CD4-positive, CD25-positive, alpha-beta regulatory T cell (primary cell): ENCODE results near the gene IFI27. TPM values are rescaled to one million over a fixed set of nuclear protein-coding genes. Genes with fewer than 3 reads are reported as not detected.

Source experiments
- polyA plus RNA-seq, 4 donors: library from polyadenylated mRNA; unstranded; fragments of 300-500 nt; fragmentation: Illumina TruSeq; gene quantifications; one replicate each; pipeline ENCODE4 v1.2.3, GENCODE V29; 2021
- total RNA-seq: library from RNA; stranded (reverse); gene quantifications from one replicate; pipeline ENCODE4 v1.2.3, GENCODE V29; 2022

Gene IFI27
- total and polyA plus RNA-seq, 5 donors from 2014 or later, result 0.71 to 13.1 (median 2.7) TPM

Other genes starting within 250 kb of the IFI27 start
- not detected for gene FAM181A, start 183.4 kb upstream of the IFI27 start, total RNA-seq
- not detected for gene FAM181A, start 183.4 kb upstream of the IFI27 start, polyA plus RNA-seq
- gene ASB2, start 134.2 kb upstream of the IFI27 start, total RNA-seq, result 0.96 TPM
- 1 to 10 TPM; 2.6 to 5.7 (median 4.9) TPM for gene ASB2, start 134.2 kb upstream of the IFI27 start, polyA plus RNA-seq
- gene CCDC197, start 113.4 kb upstream of the IFI27 start, total RNA-seq, result not detected
- gene CCDC197, start 113.4 kb upstream of the IFI27 start, polyA plus RNA-seq, result not detected
- 0.25 TPM for gene OTUB2, start 84.4 kb upstream of the IFI27 start, total RNA-seq
- under 1 TPM in 3 of 4 donors, not detected in 1; 0.33 to 0.46 (median 0.41) TPM for gene OTUB2, start 84.4 kb upstream of the IFI27 start, polyA plus RNA-seq
- 518 TPM for gene DDX24, start 29.5 kb upstream of the IFI27 start, total RNA-seq
- 100 to 1,000 TPM; 221 to 279 (median 244) TPM for gene DDX24, start 29.5 kb upstream of the IFI27 start, polyA plus RNA-seq
- 12.0 TPM for gene IFI27L1, start 29.4 kb upstream of the IFI27 start, total RNA-seq
- gene IFI27L1, start 29.4 kb upstream of the IFI27 start, polyA plus RNA-seq, result 10 to 100 TPM in 2 of 4 donors, 1 to 10 TPM in 2; 5.8 to 11.2 (median 9.9) TPM
- gene IFI27L2, start 18.9 kb downstream of the IFI27 start, total RNA-seq, result 27.5 TPM
- 10 to 100 TPM; 59.1 to 90.9 (median 75.9) TPM for gene IFI27L2, start 18.9 kb downstream of the IFI27 start, polyA plus RNA-seq
- gene PPP4R4, start 63.6 kb downstream of the IFI27 start, total RNA-seq, result 0.15 TPM
- gene PPP4R4, start 63.6 kb downstream of the IFI27 start, polyA plus RNA-seq, result under 1 TPM in 2 of 4 donors, not detected in 2; 0.37 to 0.69 TPM
- gene SERPINA10, start 182.5 kb downstream of the IFI27 start, total RNA-seq, result not detected
- not detected for gene SERPINA10, start 182.5 kb downstream of the IFI27 start, polyA plus RNA-seq
- gene SERPINA6, start 212.6 kb downstream of the IFI27 start, total RNA-seq, result not detected
- gene SERPINA6, start 212.6 kb downstream of the IFI27 start, polyA plus RNA-seq, result not detected